Measurements from ENCODE around the gene NADK.

The NADK gene

GRCh38 chr1:1786836-1787605 is 8.8 kb upstream of the NADK start:
- no peak for DNase-seq (ENCODE audit: low read depth in 2 of 2)

GRCh38 chr1:1785666-1786065 is 7.4 kb upstream of the NADK start:
- DNase-seq (ENCODE audit: low read depth in 2 of 2) = no peak

DNA sequence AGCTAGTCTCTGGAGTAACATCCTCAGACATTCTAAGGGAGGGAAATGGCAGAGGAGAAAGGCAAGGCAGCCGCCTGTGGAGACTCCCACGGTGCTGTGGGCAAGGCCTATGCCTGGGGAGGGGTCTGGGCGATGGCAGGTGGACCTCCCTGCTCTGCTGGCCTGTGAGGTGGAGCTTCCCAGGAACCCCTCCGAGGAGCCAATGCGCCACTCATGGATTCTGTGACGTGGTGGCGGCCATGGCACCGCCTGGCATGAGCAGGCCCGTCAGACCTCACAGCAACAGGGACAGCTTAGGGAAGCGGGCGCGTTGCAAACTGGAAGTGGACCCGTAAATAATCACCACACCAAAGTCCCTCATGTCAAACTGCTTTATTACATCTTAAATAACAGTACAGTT is 6.7 kb upstream of the NADK start:
- no peak for DNase-seq (ENCODE audit: low read depth in 2 of 2)

DNA sequence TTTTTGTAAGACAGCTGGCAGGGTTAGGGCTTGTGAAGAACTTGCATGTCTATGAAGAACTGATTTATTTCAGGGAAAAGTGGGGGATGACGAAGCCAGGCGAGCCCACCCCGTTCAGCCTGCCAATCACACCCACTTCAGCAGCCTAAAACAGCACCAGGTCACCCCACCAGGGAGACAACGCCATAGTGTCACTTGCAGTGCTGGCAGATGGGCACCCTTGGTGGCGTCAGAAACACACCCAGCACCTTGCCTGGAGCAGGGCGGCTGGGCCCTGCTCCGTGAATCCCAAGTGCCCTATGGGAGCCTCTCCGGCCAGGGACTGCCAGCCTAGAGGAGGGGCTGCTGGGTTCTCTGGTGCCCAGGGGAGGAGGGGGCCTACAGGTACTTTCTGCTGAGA is 5.0 kb upstream of the NADK start:
- no peak for DNase-seq (ENCODE audit: low read depth in 2 of 2)

- DNase-seq (ENCODE audit: low read depth in 2 of 2) = no peak
These were observed 4.3 kb upstream of the NADK start for GRCh38 chr1:1782399-1783221.

DNA sequence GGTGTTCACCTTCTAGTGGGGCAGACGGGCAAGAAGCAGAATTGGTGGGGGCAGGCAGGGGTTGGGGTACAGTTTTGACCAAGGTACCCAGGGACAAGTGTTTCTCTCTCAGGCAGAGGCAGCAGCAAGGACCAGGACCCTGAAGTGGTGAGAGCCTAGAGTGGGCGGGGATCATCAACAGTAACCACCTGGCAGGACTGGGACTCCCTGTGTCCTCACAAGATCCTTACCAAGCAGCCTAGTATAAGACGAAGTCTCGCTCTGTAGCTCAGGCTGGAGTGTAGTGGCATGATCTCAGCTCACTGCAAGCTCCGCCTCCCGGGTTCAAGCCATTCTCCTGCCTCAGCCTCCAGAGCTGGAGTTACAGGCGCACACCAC is 3.2 kb upstream of the NADK start:
- DNase-seq (ENCODE audit: low read depth in 2 of 2) = no peak

DNA sequence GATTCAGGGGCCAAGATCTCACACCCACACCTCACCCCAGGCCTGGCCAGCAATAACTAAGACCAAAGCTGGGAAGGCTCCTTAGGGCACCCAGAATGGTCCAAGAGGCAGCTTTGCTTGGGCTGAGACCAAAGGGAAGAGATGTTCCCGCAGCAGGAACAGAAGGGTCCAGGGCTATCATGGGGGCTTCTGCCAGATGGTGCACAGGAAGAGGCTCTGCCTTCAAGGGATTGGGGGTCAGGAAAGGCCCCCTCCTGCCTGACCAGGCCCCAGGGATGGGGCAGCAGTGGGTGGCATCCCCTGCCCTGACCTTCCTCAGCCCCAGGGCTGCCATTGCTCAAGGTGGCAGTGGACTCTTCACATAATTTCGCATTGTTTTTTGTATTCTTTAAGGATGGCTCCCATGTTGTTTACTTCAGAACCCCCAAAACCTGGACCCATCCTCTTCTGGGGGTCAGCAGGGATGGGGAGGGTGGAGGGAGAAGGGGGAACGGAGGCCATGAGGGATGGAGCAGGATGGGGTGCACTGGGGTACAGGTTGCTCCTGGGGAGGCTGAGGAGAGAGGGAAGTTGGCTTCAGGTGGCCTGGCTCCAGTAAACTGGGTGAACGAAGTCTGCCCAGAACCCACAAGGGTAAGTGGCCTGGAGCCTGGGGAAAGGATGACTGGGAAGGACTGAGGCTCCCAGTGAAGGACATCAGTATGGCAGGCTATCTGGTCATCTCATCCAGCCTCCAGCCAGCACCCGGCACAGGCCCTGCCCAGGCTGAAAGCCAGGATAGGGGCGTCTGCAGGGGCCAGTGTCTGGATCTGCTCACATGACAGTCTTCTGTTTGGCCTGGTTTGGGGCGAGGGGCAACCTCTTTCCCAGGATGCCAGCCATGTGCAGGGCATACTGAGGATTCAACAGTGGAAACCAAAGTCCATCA is 2.6 kb upstream of the NADK start:
- DNase-seq (ENCODE audit: low read depth in 2 of 2) = no peak

DNA sequence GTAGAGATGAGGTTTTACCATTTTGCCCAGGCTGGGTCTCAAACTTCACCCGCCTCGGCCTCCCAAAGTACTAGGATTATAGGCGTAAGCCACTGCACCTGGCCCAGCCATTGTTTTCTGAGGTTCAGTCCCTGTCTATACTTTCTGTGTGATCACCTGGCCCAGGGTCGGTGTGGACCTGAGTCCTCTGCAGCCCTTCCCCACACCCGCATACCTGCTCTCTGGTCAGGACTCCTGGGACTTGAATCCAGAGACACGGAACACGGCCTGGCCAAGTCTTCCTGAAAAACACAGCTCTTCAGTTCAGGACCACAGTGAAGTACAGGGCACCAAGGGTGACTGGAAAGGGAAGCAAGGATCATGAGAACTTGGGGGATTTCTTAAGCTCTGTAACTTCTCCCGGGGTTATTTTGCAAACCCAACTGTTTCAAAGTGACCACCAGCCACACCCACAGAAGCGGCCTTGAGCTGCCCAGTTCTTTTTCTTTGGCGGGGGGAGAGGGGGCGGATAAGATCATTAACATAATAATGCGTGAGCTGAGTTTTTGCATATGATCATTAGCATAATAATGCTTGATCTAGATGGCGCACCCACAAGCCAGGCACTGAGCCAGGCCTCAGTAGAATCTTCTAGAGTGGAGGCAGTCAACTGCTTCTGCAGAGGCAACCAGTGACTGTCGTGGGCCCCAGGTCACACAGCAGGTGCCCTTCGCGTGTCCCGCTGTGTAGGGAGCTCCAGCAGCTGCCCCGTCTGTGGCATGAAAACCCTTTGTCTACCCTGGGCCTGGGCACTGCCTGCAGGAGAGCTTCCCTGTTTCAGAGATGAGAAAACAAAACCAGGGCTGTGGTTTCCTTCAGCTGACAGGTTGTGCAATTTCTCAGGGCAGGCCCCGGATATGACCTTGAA is 1.7 kb upstream of the NADK start:
- no peak for DNase-seq (ENCODE audit: low read depth in 2 of 2)

GRCh38 chr1:1779320-1779675 is 1.0 kb upstream of the NADK start:
- DNase-seq (ENCODE audit: low read depth in 2 of 2) = no peak

DNA sequence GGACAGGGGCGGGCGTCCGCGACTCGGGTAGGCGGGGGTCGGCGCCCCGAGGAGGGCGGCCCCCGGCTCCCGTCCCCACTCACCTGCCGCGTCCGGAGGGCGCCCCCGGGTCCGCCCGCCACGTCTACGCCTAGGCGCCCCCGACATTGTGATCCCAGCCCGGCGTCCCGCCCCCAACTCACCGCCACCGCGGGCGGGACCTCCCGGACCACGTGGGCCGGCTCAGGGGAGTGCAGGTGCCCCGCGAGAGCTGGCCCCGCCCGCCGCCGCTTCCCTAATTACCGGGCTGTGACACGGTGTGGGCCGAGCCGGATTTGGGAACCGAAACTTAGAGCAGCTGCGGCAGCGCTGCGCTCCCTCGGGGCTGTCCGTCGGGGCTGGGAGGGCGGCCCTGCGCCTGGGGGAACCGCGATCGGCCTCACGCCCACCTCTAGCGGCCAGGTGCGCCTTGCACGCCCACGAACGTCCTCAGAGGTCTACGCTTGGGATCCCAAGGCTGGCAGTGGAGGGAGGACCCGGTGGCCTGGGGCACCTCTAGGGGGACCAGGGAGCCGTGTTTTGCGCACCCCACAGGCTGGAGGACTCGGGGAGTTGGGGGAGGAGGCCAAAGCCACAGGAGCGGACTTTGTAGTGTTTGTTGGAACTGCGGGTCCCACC is 521 bp upstream of the NADK start:
- no peak for DNase-seq (ENCODE audit: low read depth in 2 of 2)

DNA sequence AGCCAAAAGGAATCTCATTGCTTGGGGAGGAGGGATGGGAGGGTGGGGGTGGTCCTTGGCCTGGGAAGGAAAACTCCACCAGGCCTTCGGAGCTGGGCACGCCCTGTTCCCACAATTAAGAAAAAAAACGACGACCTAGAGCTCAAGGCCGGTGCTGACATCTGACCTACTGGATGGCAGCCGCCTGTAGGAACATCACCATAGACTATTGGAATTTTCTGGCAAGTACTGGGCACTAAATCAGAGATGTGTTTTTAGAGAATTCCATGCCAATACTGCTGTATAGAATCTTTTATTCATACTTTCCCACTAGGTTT is 729 bp downstream of the NADK start:
- no peak for DNase-seq (ENCODE audit: low read depth in 2 of 2)

DNA sequence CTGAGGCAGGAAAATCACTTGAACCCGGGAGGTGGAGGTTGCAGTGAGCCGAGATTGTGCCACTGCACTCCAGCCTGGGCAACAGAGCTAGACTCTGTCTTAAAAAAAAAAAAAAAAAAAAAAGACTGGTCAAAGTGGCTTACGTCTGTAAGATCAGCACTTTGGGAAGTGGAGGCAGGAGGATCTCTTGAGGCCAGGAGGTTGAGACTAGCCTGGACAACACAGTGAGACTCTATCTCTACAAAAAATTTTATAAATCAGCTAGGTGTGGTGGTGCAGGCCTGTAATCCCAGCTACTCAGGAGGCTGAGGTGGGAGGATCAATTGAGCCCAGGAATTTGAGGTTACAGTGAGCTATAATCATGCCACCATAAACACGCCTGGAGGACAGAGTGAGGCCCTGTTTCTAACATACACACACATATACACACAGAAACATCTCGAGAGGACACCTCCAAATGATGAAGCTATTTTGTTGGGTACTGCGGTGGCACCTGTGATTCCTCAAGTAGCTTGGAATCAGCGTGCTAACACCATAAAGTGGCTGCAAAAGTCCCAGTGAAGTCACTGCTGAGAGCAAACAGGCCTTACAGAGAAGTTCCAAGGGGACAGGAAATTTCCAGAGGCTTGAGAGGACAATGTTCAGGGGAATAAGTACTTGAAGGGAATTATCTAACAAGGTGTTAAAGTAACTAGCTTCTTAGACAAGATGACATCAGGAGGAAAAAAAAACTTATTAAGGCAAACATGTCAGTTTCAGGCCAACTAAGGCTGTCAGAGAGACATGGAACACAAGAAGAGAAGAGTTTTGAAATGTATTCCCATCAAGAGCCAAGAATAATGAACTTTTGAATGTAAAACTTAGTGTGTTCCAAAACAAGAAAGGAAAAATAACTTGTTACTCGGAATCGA is 1.3 kb downstream of the NADK start:
- no peak for DNase-seq (ENCODE audit: low read depth in 2 of 2)

GRCh38 chr1:1775327-1776226 is 2.7 kb downstream of the NADK start:
- no peak for DNase-seq (ENCODE audit: low read depth in 2 of 2)

GRCh38 chr1:1773874-1774273 is 4.4 kb downstream of the NADK start:
- DNase-seq (ENCODE audit: low read depth in 2 of 2) = no peak

DNA sequence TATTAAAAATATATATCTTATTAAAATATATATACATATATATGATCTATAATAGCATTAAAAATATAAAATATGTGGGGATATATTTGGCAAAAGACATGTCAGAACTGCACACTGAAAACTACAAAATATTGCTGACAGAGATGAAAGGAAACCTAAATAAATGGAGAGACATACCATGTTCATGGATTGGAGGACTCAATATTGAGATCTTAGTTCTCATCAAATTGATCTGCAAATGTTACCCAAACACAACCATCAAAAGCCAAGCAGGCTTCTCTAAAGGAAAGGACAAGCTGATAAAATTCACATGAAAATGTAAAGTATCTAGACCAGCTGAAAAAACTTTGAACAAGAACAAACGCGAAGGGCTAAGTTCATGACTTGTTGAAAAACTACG is 7.2 kb downstream of the NADK start:
- DNase-seq (ENCODE audit: low read depth in 2 of 2) = no peak

DNA sequence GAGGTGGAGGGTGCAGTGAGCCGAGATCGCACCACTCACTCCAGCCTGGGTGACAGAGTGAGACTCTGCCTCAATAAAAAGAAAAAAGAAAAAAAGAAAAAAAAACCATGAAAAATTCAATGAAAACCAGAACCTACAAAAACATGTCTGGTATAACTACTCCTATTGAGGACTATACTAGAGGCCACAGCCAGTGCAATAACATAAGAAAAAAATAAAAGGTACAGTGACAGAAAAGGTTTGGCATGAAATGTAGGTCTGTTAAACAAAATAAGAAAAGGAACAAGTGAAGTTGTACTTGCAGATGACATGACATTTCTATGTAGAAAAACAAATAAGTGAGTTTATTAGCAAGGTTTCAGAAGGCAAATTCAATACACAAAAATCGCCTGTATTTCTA is 8.2 kb downstream of the NADK start:
- no peak for DNase-seq (ENCODE audit: low read depth in 2 of 2)

DNA sequence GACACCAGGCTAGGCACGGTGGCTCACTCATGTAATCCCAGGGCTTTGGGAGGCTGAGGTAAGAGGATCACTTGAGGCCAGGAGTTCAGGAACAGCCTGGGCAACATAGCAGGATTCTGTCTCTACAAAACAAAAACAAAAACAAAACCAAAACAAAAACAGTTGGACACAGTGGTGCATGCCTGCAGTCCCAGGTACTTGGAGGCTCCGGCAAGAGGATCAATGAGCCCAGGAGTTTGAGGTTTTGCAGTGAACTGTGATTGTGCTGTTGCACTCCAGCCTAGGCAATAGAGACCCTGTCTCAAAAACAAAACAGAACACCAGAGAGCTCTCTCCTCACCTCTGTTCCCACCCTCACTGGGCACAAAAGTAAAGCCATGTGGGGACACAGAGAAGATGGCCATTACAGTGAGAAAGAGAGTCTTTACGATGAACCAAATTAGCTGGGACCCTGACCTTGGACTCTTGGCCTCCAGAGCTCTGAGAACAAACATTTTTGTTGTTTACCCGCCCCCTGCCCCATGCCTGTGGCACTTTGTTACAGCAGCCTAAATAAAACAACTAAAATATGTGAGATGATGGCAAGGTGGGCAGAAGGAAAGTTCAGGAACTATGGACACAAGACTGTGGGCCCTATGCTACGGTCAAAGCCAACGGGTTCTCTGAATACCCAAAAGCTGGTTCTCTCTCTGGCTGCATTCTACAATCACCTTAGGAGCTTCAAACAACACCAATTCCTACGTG is 9.8 kb downstream of the NADK start:
- DNase-seq (ENCODE audit: low read depth in 2 of 2) = no peak

DNA sequence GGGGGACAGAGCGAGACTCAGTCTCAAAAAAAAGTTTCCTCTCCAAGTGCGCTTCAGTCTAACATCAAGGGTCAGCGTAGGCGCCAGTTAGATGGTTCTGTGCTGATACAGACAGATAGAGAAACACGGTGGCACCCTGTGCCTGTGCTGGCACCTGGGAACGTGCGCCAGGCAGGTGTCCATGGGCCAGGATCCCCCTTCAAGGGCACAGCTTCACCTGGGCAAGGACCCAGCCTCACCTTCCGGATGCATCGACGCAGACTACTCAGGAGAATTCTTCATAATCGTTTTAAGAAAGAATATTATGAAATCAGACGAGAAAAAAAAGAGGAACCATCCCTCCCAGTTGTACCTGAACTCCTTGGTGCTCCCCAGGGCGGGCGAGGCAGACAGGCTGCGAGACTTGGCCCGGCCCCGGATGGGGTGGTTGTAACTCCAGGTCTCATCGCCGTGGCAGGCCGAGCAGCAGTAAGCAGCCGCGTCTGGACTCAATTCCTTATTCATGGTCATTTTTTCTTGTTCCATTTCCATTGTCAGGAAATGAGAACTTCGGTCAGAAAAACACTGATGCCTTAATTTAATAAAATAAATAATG is 13.3 kb downstream of the NADK start:
- no peak for DNase-seq (ENCODE audit: low read depth in 2 of 2)
